Measurements from ENCODE around the gene PCDHGB2.
A peak's percentile ranks its signal among the peaks of the same experiment; 100 is the strongest.
"Not testable (repeated sequence)": the region's sequence is repeated elsewhere in the genome, so short reads cannot be mapped to it uniquely, and the experiment has no call there.

PCDHGB2 gene

GRCh38 chr5:141351591-141351990 is 8.2 kb upstream of the PCDHGB2 start:
- no peak for DNase-seq

GRCh38 chr5:141354900-141355469 is 4.8 kb upstream of the PCDHGB2 start, which contains the start of gene PCDHGA4:
PCDHGA4 (plus strand) TSS chr5:141355021; CDS start chr5:141355108, 87 bp downstream.
- no peak for DNase-seq

- no peak for DNase-seq
These were observed 4.2 kb upstream of the PCDHGB2 start for GRCh38 chr5:141355641-141356040.

- no peak for DNase-seq
These were observed 3.7 kb upstream of the PCDHGB2 start for GRCh38 chr5:141356133-141356532.

GRCh38 chr5:141356950-141357349 is 2.8 kb upstream of the PCDHGB2 start:
- no peak for DNase-seq

GRCh38 chr5:141360685-141361084 is 891 bp downstream of the PCDHGB2 start:
- DNase-seq: no peak

- no peak for DNase-seq
These were observed 2.9 kb downstream of the PCDHGB2 start for GRCh38 chr5:141362719-141363118.

- DNase-seq: no peak
These were observed 4.3 kb downstream of the PCDHGB2 start, which contains the start of gene PCDHGA5 for GRCh38 chr5:141363952-141364660. PCDHGA5 (plus strand) TSS chr5:141364162; CDS start chr5:141364331, 169 bp downstream.

GRCh38 chr5:141366016-141366896 is 6.5 kb downstream of the PCDHGB2 start:
- DNase-seq: no peak

- DNase-seq: peak; percentile 10
These were observed 10.4 kb downstream of the PCDHGB2 start, which contains the start of gene PCDHGB3 for GRCh38 chr5:141369994-141370848. PCDHGB3 (plus strand) TSS chr5:141370242; CDS start chr5:141370395, 153 bp downstream.

- no peak for DNase-seq
These were observed 12.0 kb downstream of the PCDHGB2 start for GRCh38 chr5:141371572-141372475.

- DNase-seq: no peak
These were observed 14.0 kb downstream of the PCDHGB2 start, which contains the start of gene PCDHGA6 for GRCh38 chr5:141373673-141374317. PCDHGA6 (plus strand) TSS chr5:141373891; CDS start chr5:141374084, 193 bp downstream.

GRCh38 chr5:141374627-141375026 is 14.8 kb downstream of the PCDHGB2 start:
- no peak for DNase-seq

GRCh38 chr5:141375444-141376155 is 15.8 kb downstream of the PCDHGB2 start:
- not testable (repeated sequence) for DNase-seq

- DNase-seq: no peak
These were observed 22.9 kb downstream of the PCDHGB2 start, which contains the start of gene PCDHGA7 for GRCh38 chr5:141382469-141383294. PCDHGA7 (plus strand) TSS chr5:141382742; CDS start chr5:141382900, 158 bp downstream.

GRCh38 chr5:141383345-141383744 is 23.6 kb downstream of the PCDHGB2 start:
- no peak for DNase-seq

GRCh38 chr5:141384471-141385267 is 24.9 kb downstream of the PCDHGB2 start:
- DNase-seq: no peak
